GM19043 (cell line): ENCODE results near the gene KLHL41.

ENCODE experiments used
- ATAC-seq: cut with Tn5 transposase; IDR thresholded peaks from one replicate; pipeline ENCODE4 v1.9.1; 2021; ENCODE audit warnings: low read depth; ENCODE audit not compliant: unreplicated experiment

KLHL41 gene

DNA sequence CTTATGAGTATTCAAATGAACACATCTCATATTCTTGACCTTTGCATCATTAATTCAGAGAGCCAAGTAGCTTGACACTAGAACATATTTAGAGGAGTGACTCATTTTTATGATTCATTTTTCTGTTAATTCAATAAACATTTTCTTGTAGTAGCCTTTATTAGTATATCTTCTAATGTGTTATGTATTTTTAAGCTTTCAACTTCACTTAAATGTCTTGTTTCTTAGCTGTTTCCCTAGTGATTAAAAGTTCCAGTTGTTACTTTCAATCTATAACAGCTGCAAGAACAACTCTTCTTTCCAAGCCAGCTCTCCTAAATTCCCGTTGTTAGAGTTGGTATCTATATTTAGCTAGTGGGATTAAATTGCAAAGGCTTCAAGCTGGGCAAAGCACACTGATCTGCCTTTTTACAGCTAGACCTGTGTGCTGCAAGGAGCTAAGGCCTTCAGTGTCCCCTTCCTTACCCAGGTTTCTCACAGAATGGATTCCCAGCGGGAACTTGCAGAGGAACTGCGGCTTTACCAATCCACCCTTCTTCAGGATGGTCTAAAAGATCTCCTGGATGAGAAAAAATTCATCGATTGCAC lies at the start of gene KLHL41:
TSS of gene KLHL41 (plus strand) at position 405 of the 588 bp plus-strand sequence. CDS start at position 482, 77 bp downstream.
- ATAC-seq = no peak

DNA sequence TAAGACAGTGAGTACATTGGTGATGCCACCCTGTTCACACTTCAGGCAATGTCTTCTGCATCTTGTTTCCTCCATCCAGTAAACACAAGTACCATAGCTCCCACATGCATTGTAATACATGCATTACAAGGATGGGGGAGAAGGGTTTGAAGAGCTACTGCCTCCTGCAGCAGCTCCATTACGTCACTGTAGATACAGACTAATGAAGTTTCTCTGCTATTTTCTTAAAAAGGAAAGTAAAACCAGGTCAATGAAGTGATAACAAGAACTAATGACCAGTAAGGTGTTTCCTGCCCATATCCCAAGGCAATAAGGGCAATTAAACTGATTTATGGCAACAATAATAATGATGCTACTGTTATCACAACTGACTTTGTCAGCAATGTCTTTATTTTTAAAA lies 48.4 kb upstream of the KLHL41 start:
- ATAC-seq = no peak

DNA sequence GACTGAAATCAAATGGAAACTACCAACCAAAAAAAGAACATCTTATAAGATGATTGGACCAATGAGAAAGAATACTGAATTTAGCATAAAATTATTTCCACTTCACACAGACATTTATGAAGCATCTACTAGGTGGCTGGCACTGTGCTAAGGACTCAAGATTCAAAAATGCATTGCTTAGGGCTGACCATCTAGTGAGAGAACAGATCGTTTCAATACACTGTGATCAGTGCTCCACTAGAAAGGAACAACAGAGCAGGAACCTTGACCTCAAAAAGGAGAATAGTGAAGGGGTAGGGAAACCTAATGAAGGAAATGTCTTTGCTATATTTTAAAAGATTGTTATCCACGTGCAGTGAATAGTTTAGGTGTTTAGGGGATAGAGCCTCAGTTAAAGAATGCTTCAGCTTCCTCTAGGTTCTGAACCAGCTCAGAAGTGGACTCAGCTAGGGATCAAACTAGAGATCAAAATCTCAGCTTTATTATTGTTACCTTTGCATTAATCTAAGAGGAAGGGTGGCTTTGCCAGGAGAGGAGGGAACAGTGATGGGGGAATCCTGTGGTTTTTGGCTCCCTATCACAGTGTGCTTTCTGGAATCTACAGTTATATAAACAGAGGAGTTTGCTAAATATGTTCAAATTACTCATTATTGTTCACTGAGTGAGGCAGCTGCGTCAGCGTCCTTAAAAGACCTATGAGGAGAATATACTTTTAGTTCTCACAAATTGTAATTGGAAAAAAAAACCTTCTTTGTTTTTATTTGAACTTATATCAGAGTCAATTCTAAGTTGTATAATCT lies 46.4 kb upstream of the KLHL41 start:
- no peak for ATAC-seq

DNA sequence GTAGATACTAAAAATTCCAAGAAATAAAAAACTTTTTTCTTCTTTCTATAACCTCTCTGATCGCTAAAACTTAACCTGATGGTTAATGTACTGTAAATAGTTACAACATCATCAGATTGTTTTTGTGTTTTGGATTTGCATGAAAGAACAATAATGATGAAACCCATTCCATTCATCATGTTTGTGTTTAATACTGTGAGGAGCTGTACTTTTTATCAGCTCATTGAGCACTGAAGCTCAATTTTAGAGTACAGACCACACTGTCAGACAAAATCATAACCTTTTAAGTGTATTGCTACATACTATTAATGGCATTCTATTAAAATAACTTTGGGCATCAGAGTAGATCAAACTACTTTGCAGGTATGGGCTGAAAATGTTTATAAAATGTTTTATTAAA lies 45.0 kb upstream of the KLHL41 start:
- ATAC-seq = no peak

DNA sequence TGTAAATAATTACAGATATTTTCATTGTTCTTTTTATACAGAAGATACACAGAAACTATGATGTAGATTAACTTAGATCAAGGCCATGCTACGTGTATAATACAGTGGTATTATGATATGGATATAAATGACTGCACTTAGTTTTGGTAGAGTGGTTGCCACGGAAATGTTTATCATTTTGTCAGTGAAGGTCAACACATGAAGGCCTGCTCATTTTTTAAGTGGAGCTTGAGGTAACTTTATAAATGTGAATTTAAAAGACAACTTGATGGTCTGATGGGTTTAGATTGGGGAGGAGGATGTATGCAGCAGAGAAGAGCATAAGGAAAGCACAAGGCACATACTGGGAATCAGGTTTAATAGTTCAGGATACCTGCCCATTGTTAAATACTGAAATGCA lies 44.6 kb upstream of the KLHL41 start:
- ATAC-seq = no peak

DNA sequence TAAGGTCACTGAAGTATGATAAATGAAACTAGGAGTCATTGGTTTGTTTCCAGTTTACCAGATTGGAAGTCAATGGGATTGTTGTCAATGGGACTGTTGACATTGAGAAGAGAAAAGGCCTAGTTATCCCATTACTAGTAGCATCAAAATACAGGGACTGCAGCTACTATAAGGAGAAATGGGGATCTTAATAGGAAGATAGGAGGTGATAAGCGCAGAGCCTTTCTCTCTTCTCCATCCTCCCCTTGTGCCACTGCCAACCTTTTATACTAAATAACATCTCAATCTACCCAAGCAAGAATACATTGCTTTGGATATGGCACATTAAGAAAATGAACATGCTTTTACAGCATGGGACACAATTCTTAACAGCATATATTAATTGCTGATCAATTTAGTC lies 40.7 kb upstream of the KLHL41 start:
- ATAC-seq = no peak

DNA sequence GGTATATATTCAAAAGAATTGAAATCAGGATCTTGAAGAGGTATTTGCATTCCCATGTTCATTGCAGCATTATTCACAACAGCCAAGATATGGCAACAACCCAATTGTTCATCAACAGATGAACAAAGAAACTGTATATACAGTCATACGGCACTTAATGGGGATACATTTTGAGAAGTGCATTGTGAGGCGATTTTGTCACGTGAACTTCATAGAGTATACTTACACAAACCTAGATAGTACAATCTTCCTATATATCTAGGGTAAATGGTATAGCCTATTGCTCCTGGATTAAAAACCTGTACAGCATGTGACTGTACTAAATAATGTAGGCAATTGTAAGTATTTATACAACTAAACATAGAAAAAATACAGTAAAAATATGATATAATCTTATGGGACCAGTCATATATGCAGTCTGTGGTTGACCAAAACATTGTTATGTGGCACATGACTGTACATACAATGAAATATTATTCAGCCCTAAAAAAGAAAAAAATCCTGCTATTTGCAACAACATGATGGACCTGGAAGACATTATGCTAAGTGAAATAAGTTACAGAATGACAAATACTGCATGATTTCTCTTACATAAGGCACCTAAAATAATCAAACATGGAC lies 39.4 kb upstream of the KLHL41 start:
- ATAC-seq = no peak

DNA sequence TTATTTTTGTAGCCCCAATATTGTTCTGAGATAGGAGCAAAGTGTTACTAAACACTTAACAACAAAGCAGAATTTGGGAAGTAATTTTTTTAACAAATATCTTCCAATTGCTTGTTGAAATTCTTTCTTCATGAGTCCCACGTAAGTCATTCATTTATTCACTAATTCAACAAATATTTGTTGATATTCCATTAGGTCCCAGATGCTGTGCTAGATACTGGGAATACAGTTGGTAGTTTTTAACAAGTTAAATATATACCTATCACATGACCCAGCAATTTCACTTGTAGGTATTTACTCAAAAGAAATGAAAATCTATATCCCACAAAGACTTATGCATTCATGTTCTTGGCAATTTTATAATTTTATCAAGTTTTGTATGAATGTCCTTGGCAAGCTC lies 37.3 kb upstream of the KLHL41 start:
- ATAC-seq = no peak

DNA sequence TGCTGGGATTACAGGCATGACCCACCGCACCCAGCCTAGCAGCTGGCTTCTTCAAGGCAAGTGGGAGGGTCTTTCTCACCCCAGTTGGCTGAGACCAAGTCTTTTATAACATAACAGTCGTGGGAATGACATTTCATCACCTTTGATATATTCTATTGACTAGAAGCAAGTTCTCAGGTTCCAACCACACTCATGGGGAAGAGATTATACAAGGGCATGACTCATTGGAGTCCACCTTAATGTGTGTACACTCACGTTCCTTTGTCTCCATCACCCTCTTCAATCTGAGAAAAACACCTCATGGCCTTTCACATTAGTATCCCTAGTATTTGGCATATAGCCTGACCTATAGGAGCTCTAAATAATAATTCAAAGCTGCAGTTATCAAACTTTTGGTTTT lies 33.0 kb upstream of the KLHL41 start:
- no peak for ATAC-seq

DNA sequence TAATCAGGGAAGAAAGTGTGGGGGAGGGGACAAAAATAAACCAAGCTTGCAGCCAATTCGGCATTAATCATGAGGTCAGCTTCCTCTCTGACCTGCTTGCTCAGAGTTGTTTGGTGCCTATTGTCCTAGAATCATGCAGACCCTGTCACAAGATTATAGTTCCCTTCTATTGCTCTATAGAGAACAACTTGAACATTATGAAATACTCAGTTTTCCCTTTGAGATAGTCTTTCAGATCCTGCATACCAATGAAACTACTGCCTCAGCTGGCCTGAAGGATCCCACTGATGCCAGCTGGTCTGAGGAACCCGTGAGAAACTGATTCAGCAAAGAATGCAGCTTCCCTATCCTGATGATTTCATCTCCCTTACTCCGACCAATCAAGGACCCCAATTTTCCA lies 31.2 kb upstream of the KLHL41 start:
- no peak for ATAC-seq

DNA sequence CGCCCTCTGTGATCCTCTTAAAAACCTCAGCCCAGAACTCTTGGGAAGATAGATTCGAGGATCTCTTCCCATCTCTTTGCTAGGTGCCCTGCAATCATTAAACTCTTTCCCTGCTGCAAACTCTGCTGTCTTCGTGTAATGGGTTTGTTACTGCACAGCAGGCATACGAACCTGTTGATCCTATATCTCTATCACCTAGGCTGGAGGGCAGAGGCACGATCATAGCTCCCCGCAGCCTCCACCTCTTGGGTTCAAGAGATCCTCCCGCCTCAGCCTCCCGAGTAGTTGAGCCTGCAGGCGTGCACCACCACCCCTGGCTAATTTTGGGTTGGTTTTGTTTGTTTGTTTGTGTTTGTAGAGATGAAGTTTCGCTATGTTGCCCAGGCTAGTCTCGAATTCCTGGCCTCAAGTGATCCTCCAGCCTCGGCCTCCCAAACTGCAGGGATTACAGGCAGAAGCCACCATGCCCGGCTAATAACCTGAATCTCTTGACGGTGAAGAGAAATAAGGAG lies 30.7 kb upstream of the KLHL41 start:
- no peak for ATAC-seq

DNA sequence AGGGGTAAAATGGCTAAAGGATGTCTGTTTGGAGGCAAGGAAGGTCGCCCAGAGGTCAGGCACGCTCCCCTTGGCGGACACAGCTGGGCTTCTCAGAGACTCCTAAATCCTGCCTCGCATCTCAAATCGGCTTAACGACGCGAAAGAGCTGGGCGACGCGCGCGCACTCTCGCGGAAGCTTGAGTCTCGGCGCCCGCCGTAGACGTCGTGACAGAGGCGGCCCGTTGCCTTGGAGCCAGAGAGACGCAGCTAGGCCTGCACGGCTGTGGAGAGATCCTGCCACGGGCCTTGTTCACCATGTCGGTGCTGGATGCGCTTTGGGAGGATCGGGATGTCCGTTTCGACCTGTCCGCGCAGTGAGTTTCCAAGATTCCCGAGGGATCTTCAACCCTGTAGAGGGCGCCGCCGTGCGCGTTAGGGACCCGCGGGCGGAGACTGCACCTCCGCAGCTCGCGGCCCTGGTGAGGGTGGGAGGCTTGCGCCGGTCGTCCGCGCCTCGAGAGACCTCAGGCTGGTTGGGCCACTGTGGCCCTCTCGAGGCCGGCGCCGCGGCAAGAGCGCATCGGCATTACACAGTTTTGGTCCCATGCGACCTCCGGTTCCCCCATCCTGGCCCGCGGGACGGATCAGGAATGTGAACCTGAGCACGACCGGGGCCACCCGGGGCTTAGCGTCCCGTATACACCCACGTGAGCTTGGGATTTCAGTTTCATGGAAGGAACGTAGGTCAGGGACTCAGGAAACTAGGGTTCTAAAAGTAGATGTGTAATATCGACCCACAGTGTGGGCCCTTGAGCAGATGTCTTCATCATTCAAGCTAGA lies 30.0 kb upstream of the KLHL41 start, which contains the start of gene BBS5:
TSS of gene BBS5 (plus strand) at position 238 of the 822 bp plus-strand sequence. CDS start at position 298, 60 bp downstream.
- peak; percentile 96 for ATAC-seq

DNA sequence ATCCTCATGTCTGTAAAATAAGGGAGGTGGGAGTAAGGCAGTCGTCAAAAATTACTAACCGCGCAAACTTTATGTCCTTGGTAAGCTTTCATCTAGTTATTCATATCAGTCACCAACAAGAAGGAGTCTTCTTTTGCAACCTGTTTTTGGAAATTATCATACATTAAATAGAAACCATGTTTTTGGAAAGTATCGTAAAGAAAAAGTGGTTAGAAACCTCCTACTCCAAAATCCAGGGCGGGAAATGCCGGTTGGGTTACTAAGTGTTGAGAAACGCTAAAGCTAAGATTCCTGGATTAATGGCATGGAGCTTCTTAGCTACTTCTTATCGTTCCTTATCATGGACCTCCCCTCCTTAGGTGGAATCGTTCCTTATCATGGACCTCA lies 29.4 kb upstream of the KLHL41 start:
- no peak for ATAC-seq

DNA sequence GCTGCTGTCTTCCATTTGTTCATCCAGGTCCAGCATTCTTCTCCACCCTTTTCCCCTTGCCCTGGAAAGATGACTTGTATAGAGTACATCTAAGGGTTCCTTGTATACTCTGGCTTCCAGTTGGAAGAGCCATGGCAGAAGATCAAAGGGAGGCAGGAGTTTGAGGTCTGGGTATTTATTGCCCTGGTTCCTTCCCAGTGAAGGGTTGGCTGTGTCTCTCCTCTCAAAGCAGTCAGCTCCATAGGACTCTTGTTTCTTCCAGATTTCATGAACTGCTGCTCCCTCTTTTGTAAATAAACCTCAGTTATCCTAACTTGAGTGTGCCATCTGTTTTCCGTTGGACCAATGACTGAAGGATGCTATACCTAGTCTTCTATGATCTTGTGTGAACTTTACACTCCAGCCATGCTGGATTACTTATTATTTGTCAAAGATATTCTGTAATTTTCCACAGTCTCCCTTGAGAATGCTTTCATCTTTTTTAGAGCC lies 23.8 kb upstream of the KLHL41 start:
- ATAC-seq = no peak

DNA sequence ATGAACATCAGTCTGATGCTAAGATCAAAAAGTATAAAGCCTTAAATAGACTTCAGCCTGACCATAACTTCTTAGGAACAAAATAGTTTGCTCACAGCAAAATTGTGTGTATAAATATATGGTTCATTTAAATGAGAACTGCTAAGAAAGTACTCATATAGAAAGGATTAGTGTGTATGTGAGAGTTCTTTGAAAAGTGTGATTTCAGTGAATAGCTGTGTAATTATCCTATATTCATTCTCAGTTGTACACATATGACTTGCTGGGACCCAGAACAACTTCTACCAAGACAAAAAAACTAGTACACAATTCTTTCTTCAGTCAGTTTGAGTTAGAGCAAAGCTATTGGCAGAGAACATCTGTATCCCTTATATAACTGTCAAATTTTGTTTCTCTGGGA lies 23.0 kb upstream of the KLHL41 start:
- no peak for ATAC-seq

DNA sequence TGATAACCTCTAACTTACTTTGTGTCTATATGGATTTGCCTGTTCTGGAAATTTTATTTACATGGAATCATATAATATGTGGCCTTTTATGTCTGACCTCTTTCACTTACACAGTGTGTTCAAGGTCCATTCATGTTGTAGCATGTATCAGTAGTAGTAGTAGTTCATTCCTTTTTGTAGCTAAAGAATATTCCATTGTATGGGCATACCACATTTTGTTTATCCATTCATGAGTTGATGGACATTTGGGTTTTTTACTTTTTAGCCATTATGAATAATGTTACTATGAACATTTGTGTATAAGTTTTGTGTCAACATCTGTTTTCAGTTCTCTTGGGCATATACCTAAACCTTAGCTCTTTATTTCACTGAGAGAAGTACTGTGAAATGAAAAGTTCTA lies 18.7 kb upstream of the KLHL41 start:
- no peak for ATAC-seq

DNA sequence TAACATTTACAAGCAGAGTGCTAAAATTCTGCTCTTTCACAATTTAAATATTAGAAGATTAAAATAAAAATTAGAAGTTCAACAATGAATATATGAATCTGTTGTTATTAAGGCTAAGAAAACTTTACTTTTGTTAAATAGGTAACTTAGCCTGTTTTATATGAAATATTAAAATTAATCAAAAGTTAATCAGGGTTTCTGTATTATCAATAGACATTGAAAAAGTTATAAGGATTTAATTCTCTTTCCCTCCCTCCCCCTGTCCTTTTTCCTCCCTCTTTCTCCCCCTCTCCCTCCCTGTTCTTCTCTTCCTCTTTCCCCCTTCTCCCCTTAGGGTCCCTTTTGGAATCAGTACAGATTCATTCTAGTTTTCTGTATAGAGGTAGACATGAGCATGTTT lies 18.1 kb upstream of the KLHL41 start:
- ATAC-seq = no peak

DNA sequence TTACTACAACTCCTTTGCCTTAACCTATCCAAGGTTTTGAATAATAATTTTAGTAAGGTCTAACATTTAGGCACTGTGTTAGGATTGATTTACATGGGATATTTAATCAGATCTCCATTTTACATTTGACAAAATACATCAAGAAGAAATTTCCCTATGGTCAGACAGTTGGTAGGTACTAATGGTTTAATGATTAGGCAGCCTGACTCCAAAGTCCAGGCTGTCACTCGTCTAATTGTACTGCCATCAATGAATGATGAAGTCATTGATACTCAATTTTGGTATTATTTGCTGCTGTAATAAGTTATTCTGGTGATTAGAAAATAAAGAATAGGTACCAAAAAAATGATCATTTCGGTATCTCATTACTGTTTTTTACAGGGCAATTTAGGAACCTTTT lies 16.1 kb upstream of the KLHL41 start:
- ATAC-seq = no peak

DNA sequence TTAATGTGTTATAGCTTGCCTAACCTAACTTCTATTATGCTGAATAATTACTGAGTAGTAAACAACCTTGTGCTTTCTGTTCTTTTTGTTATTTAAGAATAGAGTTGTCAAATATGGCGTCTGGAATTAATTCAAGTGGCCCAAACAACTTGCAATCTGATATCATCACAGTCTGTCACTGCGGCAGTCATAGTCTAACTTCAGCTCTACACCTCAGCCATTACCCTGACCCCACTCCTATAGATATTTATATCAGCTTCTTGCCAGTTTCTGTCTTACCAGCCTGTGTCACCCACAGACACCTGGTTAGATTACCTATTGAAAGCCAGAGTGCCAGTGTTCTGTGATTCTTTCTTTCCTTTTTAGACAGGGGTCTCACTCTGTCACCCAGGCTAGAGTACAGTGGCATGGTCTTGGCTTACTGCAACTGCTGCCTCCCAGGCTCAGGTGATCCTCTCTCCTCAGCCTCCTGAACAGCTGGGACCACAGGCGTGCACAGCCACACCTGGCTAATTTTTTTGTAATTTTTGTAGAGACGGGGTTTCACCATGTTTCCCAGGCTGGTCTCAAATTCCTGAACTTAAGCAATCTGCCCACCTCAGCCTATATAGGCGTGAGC lies 14.1 kb upstream of the KLHL41 start:
- no peak for ATAC-seq

DNA sequence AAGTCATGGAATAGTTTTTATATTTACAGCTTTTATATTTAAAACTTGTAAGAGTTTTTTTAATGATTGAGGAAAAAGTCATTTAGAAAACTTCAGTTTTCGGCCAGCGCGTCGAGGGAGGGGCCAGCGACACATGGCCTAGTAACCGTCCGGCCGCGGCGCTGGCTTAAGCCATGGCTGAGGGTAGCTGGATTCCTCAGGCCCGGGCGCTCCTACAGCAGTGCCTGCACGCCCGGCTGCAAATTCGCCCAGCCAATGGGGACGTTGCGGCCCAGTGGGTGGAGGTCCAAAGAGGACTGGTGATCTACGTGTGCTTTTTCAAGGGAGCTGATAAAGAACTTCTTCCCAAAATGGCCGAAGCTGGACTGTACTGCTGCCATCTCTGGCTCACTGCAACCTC lies 4.9 kb upstream of the KLHL41 start:
- no peak for ATAC-seq
